Coronary artery (tissue), 2 donors: ENCODE measurements around the gene TPRA1.

ENCODE experiments used
- DNase-seq: peaks from one replicate; pipeline ENCODE4 v3.0.0-alpha.2; 2017; ENCODE audit warnings: low spot score
- H3K27ac ChIP-seq, 2 donors: fragments of 200-600 bp; sonication (generic); one replicate each; pipeline ENCODE4 v1.5.1; 2016 to 2019
- H3K4me3 ChIP-seq: fragments of 200-600 bp; sonication (generic); 2 replicates; pipeline ENCODE4 v1.5.1; 2016; ENCODE audit warnings: mild to moderate bottlenecking, moderate library complexity
- TF ChIP-seq, protein P1 (sequence below): fragments of 200-600 bp; sonication (generic); IDR thresholded peaks from one replicate; pipeline ENCODE4 v1.5.1; 2019; ENCODE audit warnings: antibody characterized with exemption

Gene TPRA1

DNA sequence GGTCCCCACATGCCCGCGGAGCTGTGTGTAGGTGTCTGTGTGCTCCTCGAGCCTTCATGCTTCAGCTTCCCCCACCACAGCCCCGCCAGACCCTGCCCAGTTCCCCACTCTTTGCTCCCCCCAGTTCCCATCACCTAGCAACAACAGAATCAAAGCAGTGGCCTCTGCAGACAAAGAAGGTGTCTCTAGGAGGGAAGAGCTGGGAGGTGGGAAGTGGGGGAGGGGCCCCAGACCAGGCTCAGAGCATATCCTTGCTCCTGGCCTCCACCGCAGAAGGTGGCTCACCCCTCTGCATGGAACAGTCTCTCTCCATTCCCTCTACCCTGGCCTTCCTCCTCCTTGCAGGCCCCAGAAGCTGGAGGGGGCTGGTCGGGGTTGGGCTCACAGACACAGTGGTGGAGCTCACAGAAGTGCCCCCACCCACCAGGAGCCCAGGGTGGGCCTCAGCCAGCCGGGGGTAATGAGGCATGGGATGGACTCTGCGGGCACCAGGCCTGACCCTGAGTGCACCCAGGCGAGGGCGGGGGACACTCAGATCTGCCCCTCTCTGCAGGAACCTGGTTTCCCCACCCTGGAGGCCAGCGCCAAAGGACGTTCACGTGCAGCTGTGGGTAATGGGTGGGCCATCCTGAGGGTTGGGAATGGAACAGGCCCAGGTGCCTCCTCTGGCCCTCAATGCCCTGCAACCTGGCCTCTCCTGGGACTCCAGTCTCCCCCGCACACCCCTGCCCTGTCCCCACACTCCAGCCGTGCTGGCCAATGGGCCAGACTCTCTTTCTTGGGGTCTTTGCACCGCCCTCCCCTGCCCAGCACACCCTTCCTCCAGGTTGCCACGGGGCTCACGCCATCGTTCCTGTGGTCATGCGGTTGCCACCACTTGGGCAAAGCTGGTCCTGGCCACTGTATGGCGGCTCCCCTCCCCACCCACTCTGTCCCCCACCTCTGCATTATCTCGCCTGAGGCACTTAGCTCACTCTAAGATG, 53.4 kb downstream of the TPRA1 start:
- no peak overlapping the region for H3K4me3 ChIP-seq
- TF ChIP-seq, protein P1, sequence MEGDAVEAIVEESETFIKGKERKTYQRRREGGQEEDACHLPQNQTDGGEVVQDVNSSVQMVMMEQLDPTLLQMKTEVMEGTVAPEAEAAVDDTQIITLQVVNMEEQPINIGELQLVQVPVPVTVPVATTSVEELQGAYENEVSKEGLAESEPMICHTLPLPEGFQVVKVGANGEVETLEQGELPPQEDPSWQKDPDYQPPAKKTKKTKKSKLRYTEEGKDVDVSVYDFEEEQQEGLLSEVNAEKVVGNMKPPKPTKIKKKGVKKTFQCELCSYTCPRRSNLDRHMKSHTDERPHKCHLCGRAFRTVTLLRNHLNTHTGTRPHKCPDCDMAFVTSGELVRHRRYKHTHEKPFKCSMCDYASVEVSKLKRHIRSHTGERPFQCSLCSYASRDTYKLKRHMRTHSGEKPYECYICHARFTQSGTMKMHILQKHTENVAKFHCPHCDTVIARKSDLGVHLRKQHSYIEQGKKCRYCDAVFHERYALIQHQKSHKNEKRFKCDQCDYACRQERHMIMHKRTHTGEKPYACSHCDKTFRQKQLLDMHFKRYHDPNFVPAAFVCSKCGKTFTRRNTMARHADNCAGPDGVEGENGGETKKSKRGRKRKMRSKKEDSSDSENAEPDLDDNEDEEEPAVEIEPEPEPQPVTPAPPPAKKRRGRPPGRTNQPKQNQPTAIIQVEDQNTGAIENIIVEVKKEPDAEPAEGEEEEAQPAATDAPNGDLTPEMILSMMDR = no peak
- no peak overlapping the region for H3K27ac ChIP-seq
- DNase-seq = no peak

DNA sequence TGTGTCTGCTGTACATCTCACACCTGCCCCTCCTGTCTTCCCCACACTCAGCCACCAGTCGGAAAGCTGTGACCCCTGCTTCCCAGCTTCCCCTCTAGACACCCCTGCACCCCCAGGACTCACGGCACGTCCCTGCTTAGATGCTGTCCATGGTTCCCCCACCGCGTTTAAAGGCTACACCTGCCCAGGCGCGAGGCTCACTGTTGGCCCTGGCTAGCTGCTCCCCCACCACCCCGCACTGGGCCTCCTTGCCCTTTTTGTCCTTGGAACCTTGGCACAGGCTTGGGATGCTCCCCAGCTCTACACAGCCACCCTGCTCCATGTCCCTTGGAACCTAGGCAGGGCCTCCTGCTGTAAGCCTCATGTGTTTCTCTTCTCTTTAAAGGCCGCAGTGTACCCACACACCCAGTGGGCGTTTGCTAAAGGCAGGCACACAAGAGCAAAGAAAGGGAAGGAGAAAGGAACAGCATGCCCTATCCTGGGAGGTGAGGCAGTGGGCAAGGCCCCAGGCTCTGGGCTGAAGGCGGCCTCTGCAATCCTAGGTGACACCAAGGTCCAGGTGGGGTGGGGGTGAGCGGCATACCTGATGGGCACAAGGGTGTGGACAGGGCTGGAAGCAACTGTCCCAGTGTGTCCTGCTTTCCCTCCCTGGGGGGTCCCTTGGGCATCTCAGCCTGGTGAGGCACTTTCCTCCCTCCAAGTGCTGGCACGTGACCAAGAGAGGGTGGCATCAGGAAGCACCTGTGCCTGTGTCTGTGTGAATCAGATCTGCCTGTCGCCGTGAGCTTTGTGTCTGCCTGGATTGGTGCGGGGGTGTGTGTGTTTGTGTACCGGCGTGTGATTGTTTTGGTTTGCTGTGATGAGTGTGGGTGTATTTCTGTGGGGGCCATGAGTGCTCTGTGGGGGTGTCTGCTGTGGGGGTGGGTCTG, 54.4 kb downstream of the TPRA1 start:
- Histone ChIP-seq H3K4me3 (no peak overlapping the region), H3K27ac (no peak overlapping the region)
- no peak for DNase-seq
- TF ChIP-seq, protein P1 = no peak

DNA sequence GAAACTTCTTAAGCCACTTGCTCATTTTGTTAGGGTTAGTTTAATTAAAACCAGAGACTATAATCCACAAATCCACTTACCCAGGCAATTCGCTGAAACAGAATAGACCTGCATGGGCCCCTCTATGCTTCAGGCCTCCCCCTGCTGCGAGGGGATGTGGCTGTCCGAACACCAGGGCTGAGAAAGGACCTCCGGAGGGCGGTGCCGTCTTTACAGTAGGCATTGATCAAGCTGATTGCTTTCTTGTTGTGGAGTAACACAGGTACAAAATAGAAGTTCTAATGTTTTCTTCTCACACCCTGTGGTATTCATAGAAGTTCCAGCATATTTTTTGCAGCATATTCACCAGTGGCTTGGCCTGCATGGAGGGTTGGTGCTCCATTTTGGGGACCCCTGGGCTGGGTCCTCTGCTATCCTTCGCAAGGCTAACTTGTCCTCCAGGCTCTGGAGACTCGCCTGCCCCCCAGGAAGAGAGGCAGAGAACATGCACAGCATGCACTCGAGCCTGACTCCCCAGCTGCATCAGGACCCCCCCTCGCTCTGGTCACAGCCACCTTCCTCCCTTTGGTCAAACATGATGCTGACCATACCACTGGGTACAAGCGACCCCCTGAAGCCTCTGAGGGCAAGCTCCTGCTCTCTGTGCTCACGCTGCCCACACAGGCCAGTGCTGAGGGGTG, 55.3 kb downstream of the TPRA1 start:
- no peak for DNase-seq
- no peak overlapping the region for H3K27ac ChIP-seq
- TF ChIP-seq, protein P1 = no peak

DNA sequence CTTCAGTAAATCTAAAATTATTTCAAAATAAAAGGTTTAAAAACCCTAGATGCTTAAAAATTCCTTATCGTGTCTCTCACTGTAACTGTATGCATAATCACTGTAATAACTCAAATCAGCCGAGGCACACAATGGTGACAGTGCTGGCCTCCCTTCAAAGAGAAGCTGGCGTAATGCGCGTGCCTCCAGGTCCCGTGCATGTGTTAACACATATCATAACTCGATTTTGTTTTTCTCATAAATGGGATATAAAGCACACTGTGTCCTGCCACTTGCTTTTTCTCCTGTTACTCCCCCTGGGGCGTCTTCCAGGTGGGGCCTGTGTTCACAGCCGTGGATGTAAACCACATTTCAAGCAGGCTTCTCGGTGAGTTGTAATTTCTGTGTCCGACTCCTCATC, 56.0 kb downstream of the TPRA1 start:
- no peak for DNase-seq
- Histone ChIP-seq H3K4me3 (no peak overlapping the region), H3K27ac (no peak overlapping the region)
- TF ChIP-seq, protein P1 = no peak

More for the DNA sequence above, 55.3 kb downstream of the TPRA1 start:
- no peak overlapping the region for H3K4me3 ChIP-seq

DNA sequence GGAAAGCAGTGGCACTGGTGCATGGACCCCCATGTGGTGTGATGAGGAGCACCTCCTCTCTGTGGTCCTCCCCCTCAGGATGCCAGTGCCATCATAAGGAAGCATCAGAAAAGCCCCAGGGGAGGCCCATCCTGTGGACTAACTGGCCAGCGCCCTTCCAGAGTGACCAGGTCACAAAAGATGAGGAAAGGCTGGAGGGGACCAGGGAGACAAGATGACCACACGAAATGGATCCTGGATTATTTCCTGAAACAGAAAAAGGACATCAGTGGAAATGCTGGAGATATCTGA, 56.4 kb downstream of the TPRA1 start:
- no peak for DNase-seq
- H3K27ac ChIP-seq = no peak overlapping the region
- TF ChIP-seq, protein P1 = no peak
- no peak overlapping the region for H3K4me3 ChIP-seq

DNA sequence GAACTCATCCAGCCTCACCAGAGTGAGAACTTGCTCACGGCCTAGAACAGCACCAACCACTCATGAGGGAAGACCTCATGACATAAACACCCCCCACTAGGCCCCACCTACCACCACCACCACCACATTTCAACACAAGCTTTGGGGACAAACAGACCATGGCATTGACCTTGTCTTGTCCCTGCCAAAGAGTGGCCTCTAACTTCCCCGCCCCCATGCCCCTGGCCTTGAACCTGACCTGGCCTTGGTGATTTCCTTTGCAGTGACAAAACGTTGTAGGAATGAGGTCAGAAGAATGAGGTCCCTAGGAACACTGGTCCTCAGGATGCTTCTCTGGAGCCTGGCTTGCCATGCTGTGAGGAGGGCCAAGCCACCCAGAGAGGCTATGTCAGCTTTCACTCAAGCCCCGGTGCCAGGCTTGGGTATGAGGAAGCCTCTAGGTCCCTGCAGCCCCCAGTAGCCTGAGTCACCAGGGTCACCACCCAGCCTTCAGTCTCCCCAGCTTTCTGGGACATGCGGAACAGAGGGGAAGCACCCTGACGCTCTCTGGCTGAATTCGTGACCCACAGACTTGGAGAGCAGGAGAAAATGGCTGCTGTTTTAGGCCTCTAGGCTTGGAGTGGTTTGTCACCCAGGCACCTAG, 57.9 kb downstream of the TPRA1 start:
- peak; percentile 65 for DNase-seq
- H3K4me3 ChIP-seq = no peak overlapping the region
- TF ChIP-seq, protein P1 = no peak
- H3K27ac ChIP-seq = no peak overlapping the region
